Epidermal melanocyte (primary cell): ENCODE measurements around the gene NUDT14.

ENCODE experiments used
- DNase-seq: peaks from one replicate; pipeline ENCODE4 v3.0.0; 2011; ENCODE audit warnings: low spot score; ENCODE audit not compliant: insufficient read length

Gene NUDT14

DNA sequence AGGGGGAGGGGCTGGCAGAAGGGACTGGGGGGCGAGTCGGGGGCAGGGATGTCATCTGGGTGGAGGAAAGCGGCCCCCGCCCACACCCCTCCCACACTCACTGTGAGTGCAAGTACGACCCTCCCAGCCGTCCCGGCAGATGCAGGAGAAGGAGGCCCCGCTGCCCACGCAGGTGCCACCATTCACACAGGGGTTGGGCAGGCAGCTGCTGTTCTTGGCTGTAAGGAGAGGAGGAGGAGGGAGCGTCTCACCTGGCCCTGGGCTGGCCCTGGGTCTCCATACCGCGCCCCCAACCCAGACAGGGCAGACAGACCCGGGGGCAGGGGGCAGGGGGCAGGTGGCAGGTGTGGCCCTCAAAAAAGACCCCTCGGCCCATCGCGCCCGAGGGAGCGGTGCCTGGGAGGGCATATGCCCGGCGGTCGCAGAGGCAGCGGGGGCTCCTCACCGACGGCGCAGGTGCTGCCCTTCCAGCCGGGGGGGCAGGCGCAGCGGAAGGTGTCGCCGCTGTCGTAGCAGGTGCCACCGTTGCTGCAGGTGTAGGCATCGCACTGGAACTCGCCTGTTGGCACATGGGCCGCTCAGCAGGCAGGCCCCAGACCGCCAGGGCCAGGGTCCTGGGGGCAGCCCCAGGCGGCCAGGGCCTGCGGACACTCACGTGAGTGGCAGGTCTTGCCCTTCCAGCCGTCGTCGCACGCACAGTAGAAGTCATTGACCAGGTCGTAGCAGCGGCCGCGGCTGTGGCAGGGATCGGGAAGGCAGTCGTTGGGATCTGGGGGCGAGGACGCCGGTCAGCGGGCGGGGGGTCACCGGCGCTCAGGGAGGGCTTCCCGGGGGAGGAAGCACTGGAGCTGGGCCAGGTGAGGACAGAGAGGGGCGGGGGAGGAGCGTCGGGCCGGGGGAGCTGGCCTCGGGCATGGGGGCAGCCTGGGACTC is 33.2 kb downstream of the NUDT14 start:
- DNase-seq: no peak

DNA sequence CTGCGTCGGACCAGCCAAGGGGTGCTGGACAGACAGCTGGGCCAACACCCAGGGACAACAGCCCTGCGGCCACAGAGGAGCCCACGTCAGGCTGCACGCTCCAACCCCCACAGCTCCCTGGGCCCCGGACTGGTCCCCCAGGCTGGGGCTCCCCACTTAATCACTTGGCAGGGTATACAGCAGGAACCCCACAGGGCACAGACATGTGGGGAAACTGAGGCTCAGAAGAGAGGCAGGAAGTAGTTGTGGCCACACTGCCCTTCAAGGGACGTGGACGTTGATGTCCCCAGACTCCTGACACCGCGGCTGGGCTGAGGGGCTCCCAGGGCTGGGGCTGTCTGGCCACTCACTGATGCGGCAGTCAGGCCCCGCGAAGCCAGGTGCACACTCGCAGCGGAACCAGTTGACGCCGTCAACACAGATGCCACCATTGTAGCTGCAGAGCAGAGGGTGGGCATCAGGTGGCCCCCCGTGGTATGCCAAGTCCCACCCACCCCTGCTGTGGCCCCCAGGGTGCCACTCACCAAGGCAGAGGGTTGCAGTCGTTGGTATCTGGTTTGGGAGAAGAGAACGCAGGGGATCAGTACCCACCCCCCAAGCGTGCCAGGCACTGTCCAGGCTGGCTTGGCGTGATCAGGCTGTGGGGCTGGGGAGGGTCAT is 34.0 kb downstream of the NUDT14 start:
- DNase-seq: no peak

DNA sequence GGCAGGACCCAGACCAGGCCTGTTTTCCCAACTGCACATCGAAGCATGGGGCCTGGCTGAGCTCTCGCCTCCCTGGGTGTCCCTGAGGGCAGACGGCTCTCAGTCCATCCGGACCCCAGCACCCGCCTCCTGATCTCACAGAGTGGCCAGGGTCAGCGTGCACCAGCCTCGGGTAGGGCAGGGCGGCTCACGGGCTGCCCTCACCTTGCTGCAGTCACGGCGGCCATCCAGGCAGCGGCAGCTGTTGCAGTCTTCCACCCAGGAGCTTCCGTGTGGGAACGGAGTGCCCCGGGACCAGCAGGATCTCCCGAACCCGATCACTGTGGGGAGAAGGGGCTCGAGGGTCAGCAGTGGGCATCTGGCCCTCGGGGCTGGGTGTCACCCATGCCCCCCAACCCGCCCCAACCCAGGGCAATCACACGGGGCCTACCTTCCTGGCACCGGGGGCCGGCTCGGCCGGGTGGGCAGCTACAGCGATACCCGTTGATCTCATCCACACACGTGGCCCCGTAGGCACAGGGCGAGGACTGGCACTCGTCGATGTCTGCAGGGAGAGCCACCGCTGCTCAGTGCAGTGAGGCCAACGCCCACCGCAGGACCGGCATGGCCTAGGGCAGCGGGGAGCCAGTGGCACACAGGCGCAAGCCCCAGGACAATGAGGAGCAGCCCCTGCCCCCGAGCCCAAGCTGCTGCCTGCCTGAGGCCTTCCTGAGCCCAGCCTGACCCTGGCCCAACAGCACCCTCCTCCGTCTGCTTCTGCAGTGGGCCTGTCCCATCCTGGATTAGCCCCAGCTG is 34.7 kb downstream of the NUDT14 start:
- DNase-seq: no peak

DNA sequence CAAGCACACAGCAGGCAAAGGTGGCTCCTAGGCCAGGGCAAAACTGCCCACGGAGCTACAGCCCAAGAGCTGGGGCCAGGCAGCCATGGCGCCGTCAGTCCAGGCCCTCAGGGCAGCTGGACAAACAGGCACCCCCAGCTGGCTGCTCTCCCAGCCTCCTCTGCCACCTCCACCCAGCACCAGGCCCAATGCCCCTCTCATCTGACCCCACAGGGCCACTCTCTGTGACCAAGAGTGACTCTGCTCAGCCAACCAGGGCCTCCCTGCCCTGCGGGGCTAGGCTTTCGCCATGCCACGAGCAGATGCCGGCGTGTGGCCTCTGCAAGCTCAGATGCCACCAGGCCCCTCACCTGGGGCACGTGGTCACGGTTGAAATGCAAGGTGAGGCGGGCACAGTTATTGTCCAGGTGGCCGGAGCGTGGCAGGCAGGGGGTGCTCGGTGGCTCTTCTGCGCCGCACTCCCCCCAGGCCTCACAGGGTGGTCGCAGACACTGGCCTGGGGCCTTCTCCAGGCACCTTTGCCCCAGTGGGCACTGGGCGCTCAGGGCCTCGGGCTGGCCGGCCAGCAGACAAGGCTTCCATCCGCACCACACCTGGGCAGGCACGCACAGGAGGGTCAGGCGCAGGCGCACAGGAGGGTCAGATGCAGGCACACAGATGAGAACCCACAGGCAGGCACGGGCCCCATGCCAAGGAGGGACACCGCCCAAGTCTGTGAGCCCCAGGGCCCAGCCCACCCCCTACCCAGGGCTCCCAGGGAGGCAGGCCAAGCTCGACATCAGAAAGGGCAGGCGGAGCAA is 35.5 kb downstream of the NUDT14 start:
- no peak for DNase-seq

DNA sequence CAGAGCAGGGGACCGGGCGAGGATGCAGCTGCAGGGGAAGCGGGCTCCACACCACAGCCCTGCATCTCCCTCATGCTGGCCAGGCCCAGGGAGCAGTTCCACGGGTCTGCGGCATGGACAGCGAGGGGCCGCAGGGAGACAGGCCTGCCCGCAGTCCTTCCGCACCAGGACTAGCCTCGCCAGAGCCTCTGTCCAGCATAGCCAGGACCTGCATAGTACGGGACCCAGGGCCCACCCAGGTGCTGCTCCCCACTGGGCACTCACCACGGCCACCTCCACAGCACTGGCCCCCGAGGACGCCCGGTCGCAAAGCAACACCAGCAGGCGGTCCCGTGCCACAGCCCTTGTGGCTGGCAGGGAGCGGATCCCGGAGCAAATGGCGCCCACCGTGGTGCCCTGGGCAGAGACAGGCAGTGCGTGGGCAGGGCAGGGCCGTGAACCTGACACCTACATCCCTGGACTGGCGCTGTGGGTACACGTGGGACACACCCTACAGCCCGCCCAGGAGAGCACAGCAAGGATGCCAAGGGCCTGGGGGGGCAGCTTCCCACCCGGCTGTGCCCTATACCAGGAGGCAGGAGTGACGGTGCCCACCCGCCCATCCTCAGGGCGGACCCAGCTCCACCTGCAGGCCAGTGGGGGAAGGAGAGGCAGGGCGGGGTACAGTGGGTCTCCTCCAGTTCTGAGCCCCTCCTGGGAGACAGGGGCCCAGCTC is 36.3 kb downstream of the NUDT14 start:
- DNase-seq: no peak

- DNase-seq: no peak
Measured at GRCh38 chr14:105144026-105144665, 37.0 kb downstream of the NUDT14 start.

GRCh38 chr14:105143451-105144025 is 37.6 kb downstream of the NUDT14 start:
- DNase-seq: no peak

DNA sequence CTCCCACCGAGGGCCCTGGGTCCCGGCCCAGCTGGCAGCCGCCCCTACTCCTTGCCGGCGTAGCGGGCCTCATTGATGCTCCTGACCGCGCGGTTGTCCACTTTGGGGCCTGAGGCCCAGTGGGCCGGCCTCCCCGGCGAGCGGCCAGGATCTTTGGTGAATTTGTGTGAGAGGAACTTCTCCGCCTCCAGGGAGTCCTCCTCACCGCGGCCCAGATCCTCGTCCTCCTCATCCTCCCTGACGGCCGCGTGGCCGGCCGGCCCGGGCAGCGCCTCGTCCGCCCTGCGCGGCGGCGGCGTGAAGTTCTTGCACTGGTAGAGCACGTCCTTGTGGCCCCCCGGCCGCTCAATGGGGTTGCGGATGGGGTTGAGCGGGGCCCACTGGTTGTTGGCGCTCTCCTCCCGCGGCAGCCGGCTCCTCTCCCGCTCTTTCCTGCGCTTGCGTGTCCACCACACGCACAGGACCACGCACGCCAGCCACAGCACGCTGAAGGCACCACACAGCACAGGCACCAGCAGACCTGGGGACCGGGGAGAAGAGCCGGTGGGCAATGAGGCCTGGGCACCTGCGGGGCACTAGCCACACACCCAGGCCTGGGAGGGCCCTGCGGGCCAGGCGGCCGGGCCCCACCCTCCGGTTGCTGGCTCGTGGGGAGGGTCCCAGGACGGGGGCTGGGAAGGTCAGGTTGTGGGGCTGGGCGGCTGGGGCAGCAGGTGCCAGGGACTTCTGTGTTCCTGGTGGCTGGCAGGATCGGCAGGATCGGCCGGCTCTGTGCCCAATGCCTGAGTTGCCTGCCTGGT is 38.3 kb downstream of the NUDT14 start:
- no peak for DNase-seq

DNA sequence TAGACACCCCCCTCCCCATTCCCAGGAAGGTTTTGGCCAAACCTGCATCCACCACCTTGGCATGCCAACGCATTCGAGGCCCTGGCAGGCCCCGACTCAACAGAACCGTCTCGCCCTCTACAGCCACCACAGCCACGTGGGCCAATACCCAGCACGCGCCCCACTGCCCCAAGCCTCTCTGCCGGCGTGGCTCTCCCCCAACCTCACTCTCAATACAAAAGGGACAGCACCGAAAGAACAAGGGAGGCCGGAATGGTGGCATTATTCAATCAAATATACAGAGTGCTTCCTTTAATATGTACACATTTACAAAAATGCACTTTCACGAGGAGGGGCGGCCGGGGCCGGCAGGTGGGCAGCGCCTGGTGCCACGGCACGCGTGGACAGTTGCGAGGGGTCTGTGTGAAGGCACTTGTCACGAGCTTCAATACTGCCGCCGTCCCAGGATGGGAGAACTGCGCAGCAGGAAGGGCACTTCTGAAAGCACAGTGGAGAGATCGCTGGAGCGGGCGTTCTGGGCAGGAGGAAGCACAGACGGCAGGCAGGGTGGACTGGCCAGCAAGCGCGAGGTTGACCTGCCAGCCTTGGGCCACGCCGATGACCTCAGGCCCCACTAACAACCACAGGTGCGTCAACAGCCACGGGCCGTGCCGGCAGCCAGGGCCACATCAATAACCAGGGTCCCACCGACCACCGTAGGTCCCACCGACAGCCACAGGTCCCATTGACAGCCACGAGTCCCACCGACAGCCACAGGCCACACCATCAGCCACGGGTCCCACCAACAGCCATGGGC is 39.4 kb downstream of the NUDT14 start:
- DNase-seq: no peak

DNA sequence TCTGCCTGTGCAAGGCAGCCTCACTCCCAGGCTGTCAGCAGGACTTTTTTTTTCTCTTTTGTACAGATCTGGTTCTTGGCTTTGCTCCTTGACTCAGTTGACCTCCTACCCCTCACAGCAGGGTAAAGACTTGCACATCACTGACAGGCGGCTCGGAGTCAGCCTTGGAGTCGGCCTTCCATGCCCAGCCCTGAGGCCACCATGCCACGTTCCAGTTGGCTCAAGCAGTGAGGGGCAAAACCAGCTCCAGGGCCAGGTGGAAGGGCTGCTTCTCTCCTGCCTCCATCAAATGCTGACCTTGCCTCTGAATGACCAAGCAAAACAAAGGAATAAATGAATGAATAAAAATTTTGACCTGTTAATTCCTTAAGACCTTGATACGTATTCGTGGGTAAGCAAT is 40.1 kb downstream of the NUDT14 start:
- DNase-seq: no peak

DNA sequence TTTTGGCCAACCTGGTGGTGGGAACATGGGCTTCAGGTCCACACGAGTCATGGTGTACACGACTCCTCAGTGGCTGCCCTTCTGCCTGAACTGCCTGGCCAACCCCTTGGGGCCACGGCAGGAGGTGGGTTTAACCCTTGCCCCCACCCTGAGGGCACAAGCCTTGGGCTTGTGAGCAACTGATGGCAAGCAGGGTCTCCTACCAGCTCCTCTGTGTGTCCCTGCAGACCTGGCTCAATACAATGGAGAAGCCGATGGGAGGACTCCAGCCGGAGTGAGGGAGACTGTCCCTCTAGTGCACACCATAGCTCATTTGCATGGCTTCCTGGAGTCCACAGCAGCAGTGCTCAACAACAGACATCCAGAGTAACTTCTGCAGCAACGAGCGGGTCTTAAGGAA is 40.5 kb downstream of the NUDT14 start:
- no peak for DNase-seq

GRCh38 chr14:105139831-105140239 is 41.3 kb downstream of the NUDT14 start:
- no peak for DNase-seq

- DNase-seq: no peak
Measured at GRCh38 chr14:105139212-105139825, 41.8 kb downstream of the NUDT14 start.

DNA sequence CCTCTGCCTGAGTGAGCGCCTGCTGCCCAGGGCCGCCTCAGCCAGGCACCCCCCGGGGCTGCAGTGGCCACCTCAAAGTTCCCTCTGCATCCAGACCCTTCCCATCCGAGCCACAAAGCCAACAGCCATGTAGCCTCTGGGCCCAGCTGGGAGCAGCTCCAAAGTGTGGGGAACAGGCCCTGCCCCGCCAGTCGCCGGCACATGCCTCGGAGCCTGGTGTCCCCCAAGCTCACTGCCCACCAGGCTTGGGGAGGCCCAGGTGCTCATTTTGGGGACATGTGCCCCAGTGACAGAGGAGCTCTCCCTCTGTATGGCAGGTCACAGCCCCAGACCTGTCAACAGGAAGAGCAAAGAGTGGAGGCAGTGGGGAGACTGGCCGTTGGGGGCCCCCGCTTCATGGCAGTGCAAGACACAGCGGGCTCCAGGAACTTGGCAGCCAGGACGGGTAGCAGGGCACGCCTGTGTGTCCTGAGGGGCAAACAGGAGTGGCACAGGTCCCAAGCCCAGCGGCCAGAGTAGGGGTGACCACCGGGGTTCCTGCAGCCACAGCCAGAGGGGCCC is 42.5 kb downstream of the NUDT14 start:
- no peak for DNase-seq

DNA sequence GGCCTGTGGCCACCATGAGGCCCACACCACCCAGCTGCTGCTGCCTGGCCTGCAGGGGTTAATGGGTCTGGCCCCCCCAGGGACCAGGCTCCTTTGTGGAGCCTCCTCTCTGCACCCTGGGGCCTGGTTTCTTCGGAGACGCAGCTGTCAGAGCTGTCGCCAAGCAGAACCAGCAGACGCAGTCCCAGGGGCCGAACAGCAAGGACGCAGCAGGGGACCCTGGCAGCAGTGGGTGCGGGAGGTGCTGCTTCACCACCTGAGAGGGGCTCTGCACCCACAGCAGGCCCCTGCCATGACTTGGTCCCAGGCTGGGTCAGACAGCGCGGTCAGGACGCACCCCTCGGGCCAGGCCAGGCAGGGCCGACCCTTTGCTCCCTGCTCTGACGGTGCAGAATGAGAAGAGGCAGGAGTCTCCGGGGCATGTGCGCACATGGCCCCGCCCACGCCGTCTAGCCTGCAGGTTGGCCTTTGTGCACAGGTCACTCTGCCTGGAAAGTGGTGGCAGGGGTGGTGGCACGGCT is 43.0 kb downstream of the NUDT14 start:
- no peak for DNase-seq

DNA sequence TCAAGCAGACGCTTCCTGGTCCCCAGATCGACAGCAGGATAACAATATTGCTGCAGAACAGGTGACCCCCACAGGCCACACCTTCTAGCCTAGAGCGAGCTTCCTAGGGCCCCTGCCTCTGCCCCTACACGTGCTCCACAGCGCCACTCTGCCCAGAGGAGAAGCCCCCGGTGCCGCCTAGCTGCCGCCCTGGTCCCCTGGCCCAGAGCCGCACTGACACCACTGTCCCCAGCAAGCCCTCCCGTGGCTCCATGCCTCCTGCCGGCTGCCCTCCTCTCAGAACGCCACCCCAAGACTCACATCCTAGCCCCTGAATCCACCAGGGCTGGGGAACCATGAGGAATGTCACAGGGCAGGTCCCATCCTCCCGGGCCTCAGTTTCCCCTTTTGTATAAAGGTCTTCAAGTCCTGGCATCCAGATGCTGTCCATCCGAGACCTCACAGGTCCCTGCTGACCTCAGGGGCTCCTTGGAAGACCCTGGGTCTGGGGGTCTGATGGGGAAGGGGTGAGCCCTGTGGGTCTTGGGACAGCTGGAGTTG is 43.6 kb downstream of the NUDT14 start:
- no peak for DNase-seq
